ENCODE data around the gene TENM3.

Gene TENM3

DNA sequence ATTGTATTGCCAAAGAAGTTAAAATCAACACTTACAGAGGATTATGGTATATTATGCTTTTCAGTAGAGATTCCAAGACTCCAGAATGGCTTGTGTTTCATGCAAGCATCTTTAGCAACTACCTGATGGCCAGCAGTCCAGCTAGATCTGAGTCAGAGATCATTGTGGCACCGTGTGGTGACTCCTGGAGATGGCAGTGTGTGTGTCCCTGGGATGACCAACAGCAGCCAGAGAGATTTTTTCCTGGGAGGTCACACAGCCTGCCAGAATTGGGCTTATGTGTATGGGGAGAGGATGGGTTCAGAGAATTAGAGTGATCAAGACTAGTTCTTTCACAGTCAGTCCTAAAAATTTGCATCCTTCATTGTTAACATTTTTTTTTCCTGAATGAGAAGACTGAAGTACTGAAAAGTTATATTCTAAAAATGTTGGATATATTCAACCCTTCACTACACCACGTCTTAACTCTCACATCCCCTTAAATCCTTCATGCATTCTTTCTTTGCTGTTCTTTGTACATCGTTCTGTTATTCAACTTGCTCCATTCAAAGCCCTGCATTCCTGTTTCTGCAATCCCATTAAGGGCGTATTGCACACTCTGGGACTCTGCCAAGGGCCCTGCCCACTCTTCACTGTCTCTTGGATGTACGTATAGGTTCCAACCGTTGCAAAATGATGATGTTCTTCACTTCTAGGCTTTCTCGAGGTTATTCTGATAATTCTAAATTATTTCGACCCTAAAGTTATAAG, 12.4 kb downstream of the TENM3 start:
- no peak for DNase-seq

DNA sequence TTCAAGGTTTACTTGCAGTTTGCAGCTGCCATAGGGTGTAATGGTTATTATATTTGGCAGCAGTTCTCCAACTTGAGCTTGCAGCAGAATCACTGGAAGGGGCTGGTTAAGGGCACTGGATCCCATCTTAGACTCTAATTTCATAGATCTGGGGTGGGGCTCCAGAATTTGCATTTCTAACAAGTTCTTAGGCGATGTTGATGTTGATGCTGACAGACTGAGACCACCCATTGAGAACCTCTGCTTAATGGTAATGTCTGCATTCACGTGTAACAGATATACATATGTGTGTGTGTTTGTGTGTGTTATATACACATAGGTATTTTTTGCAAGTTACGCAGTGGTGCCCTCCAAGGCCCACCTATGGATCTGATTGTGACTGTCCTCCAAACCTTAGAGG, 13.8 kb downstream of the TENM3 start:
- no peak for DNase-seq

GRCh38 chr4:182257503-182257902, 14.3 kb downstream of the TENM3 start:
- DNase-seq, result no peak

GRCh38 chr4:182258441-182259000, 15.3 kb downstream of the TENM3 start:
- no peak for DNase-seq

DNA sequence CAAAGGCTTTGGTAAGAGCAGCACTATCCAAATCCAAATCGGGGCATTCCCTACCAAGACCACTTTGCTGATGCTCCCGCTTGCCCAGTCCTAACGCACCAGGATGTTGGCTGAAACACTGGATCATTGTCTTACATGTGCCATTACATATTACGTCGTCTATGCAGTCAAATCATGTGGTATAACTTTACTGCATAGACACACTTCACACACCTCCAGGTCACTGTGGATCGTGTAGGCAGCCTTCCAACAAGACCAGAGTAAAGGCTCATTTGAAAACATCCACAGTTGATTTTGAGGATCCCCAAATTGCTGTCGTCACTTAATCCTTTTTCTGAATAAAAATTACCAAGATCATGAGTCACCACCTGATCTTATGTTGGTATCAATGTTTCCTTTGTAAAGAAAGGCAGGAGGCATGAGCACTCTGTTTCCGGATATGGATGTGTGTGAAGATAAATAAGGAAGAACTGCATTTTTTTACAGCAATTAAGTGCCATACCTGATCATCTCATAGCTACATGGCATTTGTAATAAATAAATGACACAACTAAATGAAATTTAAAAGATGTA, 18.5 kb downstream of the TENM3 start:
- no peak for DNase-seq

DNA sequence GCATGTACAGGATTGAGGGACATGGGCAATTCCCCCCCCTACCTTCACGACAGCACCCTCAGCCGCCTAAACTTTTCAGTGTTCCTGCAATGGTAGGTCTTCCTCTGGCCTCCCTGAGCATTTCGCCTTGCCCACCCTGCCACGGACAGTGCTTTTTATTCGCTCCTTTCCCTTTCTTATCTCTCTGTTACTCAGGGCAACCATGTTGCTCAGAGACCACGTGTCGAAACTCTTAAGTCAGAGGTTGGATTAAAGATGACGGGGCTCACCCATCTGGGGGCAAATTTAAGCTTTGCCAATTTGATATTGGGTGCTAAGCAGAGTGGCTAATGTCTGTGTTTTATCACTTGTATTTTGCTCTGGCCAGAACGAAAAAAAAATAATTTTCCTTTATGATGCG, 20.4 kb downstream of the TENM3 start:
- DNase-seq, result no peak

- no peak for DNase-seq
These were observed 21.0 kb downstream of the TENM3 start for GRCh38 chr4:182264139-182264752.

DNA sequence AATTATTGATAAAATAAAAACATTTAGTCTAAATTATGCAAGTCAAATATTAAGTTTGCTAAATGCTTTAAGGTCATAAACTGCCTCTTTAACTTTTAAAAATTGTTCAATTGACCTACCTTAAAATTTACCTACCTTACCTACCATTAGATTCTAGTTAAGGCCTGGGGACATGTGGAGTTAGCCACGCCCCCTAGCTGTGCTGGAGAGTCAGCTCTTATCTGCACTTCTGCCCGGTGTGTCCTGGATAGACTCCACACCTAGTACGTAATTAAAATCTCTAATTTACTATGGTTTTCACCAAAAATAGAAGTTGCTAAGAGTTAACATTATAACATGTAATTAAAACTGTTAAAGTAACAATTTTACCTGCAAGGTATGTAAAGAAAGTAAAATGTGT, 22.7 kb downstream of the TENM3 start:
- DNase-seq, result no peak

- DNase-seq, result no peak
These were observed 23.8 kb downstream of the TENM3 start for GRCh38 chr4:182267048-182267447.

DNA sequence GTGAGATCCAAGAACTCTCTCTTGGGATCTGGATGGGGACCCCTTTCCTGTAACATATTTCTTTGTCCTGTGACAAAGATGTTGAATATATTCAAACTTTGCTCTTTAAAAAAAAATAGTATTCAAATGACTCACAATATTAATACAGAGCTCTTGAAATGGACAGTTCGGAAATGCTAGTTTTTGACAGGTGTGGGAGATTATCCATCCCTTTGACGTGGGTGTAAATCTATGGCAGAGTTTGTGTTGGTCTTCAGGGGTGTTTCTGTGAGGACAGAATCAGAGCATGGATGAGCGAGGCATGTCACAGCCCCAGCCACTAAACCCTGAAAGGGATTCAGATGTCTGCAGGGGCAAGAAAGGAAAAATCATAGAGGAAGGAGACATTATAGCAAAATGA, 25.8 kb downstream of the TENM3 start:
- no peak for DNase-seq

- no peak for DNase-seq
These were observed 28.5 kb downstream of the TENM3 start for GRCh38 chr4:182271731-182272130.

GRCh38 chr4:182272151-182272550, 28.9 kb downstream of the TENM3 start:
- no peak for DNase-seq

DNA sequence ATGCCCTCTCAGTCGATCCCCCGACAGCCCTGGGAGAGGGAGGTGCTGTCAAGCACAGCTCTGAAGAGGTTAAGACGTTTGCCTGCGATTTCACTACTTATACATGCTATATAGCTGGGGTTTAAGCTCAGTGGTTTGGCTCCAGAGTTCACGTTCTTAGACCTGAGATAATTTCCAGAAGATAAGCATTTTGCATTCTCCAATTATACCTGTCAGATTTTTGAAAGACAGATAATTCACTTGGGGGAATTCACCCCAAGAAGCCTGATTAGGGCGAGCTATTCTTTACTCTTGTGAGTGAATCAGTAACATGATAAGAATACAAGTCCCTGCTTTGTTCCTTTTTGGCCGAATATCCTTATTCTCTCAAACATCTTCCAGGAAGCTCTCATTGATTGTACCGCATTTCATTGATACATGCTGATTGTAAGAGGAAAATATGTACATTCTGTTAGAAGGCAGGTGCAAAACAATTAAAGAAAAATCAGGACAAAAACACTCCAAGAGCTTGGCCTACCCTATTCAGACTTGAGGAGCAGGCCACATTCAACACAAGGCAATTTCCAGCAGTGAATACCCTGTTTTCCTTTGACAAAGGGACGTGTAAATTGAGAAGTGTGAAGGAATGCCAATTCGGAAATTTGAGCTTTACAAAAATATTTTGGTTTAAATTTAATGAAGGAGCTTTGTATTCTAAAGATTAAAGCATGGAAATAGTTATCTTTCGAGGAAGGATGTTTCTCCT, 30.2 kb downstream of the TENM3 start:
- no peak for DNase-seq

GRCh38 chr4:182276210-182277109, 33.3 kb downstream of the TENM3 start:
- DNase-seq, result no peak

- DNase-seq, result no peak
These were observed 34.2 kb downstream of the TENM3 start for GRCh38 chr4:182277377-182277776.

- DNase-seq, result no peak
These were observed 35.5 kb downstream of the TENM3 start for GRCh38 chr4:182278729-182279128.

DNA sequence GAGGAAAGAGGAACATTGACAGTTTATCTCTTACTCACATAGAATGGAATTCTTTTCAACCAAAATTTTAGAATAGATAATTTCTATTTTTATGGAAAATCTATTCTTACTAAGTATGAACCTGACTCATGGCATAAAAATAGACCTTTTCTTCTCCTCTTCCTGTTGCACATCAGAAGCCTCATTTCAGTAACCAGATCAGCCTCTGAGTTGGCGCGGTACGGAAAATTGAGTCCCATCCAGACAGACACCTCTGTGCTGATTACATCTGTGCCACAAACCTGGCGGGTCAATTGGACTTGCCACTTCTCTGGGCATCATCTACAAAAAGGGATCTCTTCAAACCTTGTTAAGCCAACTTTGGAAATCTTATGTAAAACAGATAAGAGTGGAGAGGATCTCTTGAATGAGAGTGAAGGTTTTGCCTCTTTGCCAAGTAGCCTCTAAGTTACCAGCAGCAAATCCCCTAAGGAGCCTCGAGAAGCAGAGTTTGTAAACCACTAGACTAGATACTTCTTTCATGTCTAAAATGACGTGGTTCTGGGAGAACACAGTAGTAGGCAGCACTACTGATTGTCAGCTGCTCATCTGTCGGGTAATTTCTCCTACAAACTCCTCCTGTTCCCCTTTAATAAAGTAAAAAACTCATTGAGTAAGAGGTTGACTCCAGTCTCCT, 37.4 kb downstream of the TENM3 start:
- no peak for DNase-seq

GRCh38 chr4:182286035-182286434, 42.8 kb downstream of the TENM3 start:
- no peak for DNase-seq

DNA sequence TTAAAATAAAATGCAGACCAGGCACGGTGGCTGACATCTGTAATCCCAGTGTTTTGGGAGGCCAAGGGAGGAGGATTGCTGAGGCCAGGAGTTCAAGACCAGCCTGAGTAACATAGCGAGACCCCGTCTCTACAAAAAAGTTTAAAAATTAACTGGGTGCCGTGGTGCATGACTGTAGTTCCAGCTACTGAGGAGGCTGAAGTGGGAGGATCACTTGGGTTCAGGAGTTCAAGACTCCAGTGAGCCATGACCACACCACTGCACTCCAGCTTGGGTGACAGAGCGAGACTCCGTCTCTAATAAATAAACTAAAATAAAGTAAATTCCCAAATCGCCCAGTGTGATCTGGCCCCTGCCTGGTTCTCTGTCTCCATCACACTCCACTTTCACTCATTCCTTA, 43.7 kb downstream of the TENM3 start:
- no peak for DNase-seq

- no peak for DNase-seq
These were observed 45.3 kb downstream of the TENM3 start for GRCh38 chr4:182288534-182288933.

- DNase-seq, result no peak
These were observed 46.6 kb downstream of the TENM3 start for GRCh38 chr4:182289809-182290208.

DNA sequence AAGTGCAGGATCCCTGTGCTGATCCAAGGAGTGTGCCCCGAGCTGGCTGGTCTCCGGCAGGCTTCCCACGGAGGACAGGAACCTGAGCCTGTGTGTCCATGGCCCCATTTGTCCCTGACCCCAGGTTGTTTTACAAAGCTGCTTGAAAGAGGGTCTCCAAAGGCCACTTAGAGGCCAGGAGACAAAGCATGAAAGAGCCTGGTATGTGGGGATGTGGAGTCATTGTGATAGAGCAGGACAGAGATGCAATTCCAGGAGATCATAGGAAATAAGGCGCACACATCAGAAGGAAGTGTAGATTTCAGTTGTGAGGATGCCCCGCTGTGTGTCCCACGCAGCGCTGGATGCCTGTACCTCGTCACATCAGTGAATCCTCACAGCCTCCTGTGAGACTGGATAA, 48.0 kb downstream of the TENM3 start:
- no peak for DNase-seq
